T-helper 9 cell (primary cell): ENCODE measurements around the gene HOXB3.

Experiments used
- DNase-seq: peaks from one replicate; pipeline ENCODE4 v3.0.0-alpha.2; 2020

Gene HOXB3

GRCh38 chr17:48611681-48612455, 21.8 kb upstream of the HOXB3 start:
- DNase-seq, result no peak

- DNase-seq, result no peak
These were observed 21.2 kb upstream of the HOXB3 start for GRCh38 chr17:48611213-48611612.

GRCh38 chr17:48610282-48611211, 20.5 kb upstream of the HOXB3 start, which contains the start of gene HOXB7:
Gene HOXB7, minus strand, starts transcription at chr17:48611017. Its CDS starts 99 bp downstream, at chr17:48610918.
- DNase-seq, result peak; percentile 56

GRCh38 chr17:48609759-48610281, 19.8 kb upstream of the HOXB3 start:
- no peak for DNase-seq

GRCh38 chr17:48609033-48609432, 19.0 kb upstream of the HOXB3 start:
- DNase-seq, result no peak

GRCh38 chr17:48608494-48608834, 18.4 kb upstream of the HOXB3 start:
- no peak for DNase-seq

GRCh38 chr17:48606892-48607614, 17.0 kb upstream of the HOXB3 start:
- DNase-seq, result no peak

GRCh38 chr17:48605991-48606891, 16.2 kb upstream of the HOXB3 start:
- no peak for DNase-seq

GRCh38 chr17:48605409-48605919, 15.4 kb upstream of the HOXB3 start:
- DNase-seq, result no peak

GRCh38 chr17:48604770-48605329, 14.8 kb upstream of the HOXB3 start, which contains the start of gene HOXB6:
Gene HOXB6, minus strand, starts transcription at chr17:48604986. Its CDS starts 6,836 bp downstream, at chr17:48598150.
- no peak for DNase-seq

- DNase-seq, result no peak
These were observed 14.1 kb upstream of the HOXB3 start for GRCh38 chr17:48603959-48604769.

GRCh38 chr17:48601539-48602425, 11.7 kb upstream of the HOXB3 start:
- DNase-seq, result no peak

GRCh38 chr17:48601207-48601538, 11.1 kb upstream of the HOXB3 start:
- no peak for DNase-seq

GRCh38 chr17:48600244-48601098, 10.4 kb upstream of the HOXB3 start:
- DNase-seq, result no peak

- DNase-seq, result no peak
These were observed 9.3 kb upstream of the HOXB3 start for GRCh38 chr17:48599354-48599753.

- DNase-seq, result no peak
These were observed 8.7 kb upstream of the HOXB3 start for GRCh38 chr17:48598736-48599135.

- no peak for DNase-seq
These were observed 8.0 kb upstream of the HOXB3 start for GRCh38 chr17:48597778-48598631.

- no peak for DNase-seq
These were observed 7.4 kb upstream of the HOXB3 start for GRCh38 chr17:48597528-48597777.
